ENCODE measurements around the gene IFITM1.

Gene IFITM1

GRCh38 chr11:292211-293121, 21.4 kb upstream of the IFITM1 start:
- no peaks in the 10 kb centered on the region for H3K9me3 ChIP-seq (ENCODE audit: control insufficient read depth, low read depth, low read length)
- no peak overlapping the region for H3K9ac ChIP-seq (ENCODE audit: low read length)
- no peak overlapping the region for H3K4me3 ChIP-seq (ENCODE audit: low read length)
- peaks cover 11% of the 10 kb centered on the region for H3K27me3 ChIP-seq (ENCODE audit: control insufficient read depth, insufficient read depth, low read length)
- H3K36me3 ChIP-seq (ENCODE audit: control insufficient read depth, low read depth, low read length): peaks cover 19% of the 10 kb centered on the region
- H3K4me1 ChIP-seq (ENCODE audit: control insufficient read depth, low read depth, low read length): peaks cover 12% of the 10 kb centered on the region
- H3K27ac ChIP-seq (ENCODE audit: low read length): no peak overlapping the region

GRCh38 chr11:293271-293851, 20.5 kb upstream of the IFITM1 start:
- Histone ChIP-seq H3K9ac (ENCODE audit: low read length) (no peak overlapping the region), H3K4me1 (ENCODE audit: control insufficient read depth, low read depth, low read length) (peaks cover 8% of the 10 kb centered on the region), H3K36me3 (ENCODE audit: control insufficient read depth, low read depth, low read length) (peaks cover 19% of the 10 kb centered on the region)

DNA sequence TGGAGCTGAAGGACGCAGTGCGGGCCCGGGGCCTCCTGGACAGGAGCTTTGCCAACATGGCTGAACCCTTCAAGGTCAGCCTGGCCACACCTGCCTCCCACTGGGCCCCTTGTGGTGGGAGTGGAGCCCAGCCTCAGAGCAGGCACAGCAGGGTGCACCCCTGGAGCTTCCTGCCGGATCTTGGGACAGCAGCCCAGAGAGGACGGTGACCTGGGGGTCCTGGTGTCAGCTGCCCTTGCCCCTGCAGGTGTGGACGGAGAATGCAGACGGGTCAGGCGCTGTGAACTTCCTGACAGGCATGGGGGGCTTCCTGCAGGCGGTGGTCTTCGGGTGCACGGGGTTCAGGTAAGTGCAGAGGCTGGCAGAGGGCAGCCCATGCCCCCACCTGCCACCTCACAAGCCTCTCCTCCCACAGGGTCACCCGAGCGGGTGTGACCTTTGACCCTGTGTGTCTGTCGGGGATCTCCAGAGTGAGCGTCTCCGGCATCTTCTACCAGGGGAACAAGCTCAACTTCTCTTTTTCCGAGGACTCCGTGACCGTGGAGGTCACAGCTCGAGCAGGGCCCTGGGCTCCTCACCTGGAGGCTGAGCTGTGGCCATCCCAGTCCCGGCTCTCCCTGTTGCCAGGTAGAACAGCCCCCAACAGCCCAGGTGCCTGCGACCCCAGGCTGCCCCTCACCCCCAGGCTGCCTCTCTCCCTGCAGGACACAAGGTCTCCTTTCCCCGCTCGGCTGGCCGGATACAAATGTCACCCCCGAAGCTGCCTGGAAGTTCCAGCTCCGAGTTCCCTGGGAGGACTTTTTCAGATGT, 19.8 kb upstream of the IFITM1 start:
- Histone ChIP-seq H3K36me3 (ENCODE audit: control insufficient read depth, low read depth, low read length) (peaks cover 19% of the 10 kb centered on the region), H3K27ac (ENCODE audit: low read length) (no peak overlapping the region), H3K27me3 (ENCODE audit: control insufficient read depth, insufficient read depth, low read length) (no peaks in the 10 kb centered on the region), H3K4me3 (ENCODE audit: low read length) (no peak overlapping the region), H3K9ac (ENCODE audit: low read length) (no peak overlapping the region), H3K4me1 (ENCODE audit: control insufficient read depth, low read depth, low read length) (peaks cover 7% of the 10 kb centered on the region), H3K9me3 (ENCODE audit: control insufficient read depth, low read depth, low read length) (no peaks in the 10 kb centered on the region)

More at GRCh38 chr11:293271-293851, 20.5 kb upstream of the IFITM1 start:
- Histone ChIP-seq H3K4me3 (ENCODE audit: low read length) (no peak overlapping the region), H3K27ac (ENCODE audit: low read length) (no peak overlapping the region), H3K27me3 (ENCODE audit: control insufficient read depth, insufficient read depth, low read length) (peaks cover 2% of the 10 kb centered on the region), H3K9me3 (ENCODE audit: control insufficient read depth, low read depth, low read length) (no peaks in the 10 kb centered on the region)

DNA sequence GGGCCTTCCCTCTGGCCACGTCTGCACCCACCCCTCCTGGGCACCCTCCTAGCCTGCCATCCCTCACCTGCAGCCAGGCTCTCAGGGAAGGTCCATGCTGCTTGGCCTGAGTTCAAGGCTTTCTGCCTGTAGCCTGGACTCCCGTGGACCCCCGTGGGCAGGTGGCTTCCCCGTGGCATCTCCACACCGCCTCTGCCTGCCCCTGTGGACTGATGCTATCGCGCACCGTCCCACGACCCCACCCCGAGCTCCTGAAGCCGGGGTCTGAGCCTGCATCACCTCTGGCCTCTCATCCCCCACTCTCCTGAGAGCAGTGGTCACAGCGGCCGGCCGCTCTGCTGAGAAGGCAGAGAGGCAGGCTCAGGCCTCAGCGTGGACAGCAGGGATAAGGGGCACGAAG, 19.1 kb upstream of the IFITM1 start:
- no peak overlapping the region for H3K4me3 ChIP-seq (ENCODE audit: low read length)
- peaks cover 19% of the 10 kb centered on the region for H3K36me3 ChIP-seq (ENCODE audit: control insufficient read depth, low read depth, low read length)
- no peaks in the 10 kb centered on the region for H3K9me3 ChIP-seq (ENCODE audit: control insufficient read depth, low read depth, low read length)
- H3K27ac ChIP-seq (ENCODE audit: low read length): no peak overlapping the region
- H3K9ac ChIP-seq (ENCODE audit: low read length): no peak overlapping the region
- H3K27me3 ChIP-seq (ENCODE audit: control insufficient read depth, insufficient read depth, low read length): no peaks in the 10 kb centered on the region
- H3K4me1 ChIP-seq (ENCODE audit: control insufficient read depth, low read depth, low read length): peaks cover 6% of the 10 kb centered on the region

GRCh38 chr11:295351-296170, 18.3 kb upstream of the IFITM1 start:
- H3K4me1 ChIP-seq (ENCODE audit: control insufficient read depth, low read depth, low read length): peaks cover 8% of the 10 kb centered on the region
- H3K36me3 ChIP-seq (ENCODE audit: control insufficient read depth, low read depth, low read length): peaks cover 19% of the 10 kb centered on the region
- H3K9me3 ChIP-seq (ENCODE audit: control insufficient read depth, low read depth, low read length): no peaks in the 10 kb centered on the region
- H3K9ac ChIP-seq (ENCODE audit: low read length): no peak overlapping the region
- H3K27ac ChIP-seq (ENCODE audit: low read length): no peak overlapping the region
- H3K4me3 ChIP-seq (ENCODE audit: low read length): no peak overlapping the region
- no peaks in the 10 kb centered on the region for H3K27me3 ChIP-seq (ENCODE audit: control insufficient read depth, insufficient read depth, low read length)

- Histone ChIP-seq H3K9me3 (ENCODE audit: control insufficient read depth, low read depth, low read length) (no peaks in the 10 kb centered on the region), H3K27me3 (ENCODE audit: control insufficient read depth, insufficient read depth, low read length) (no peaks in the 10 kb centered on the region), H3K36me3 (ENCODE audit: control insufficient read depth, low read depth, low read length) (peaks cover 19% of the 10 kb centered on the region), H3K27ac (ENCODE audit: low read length) (no peak overlapping the region), H3K4me1 (ENCODE audit: control insufficient read depth, low read depth, low read length) (peaks cover 10% of the 10 kb centered on the region), H3K9ac (ENCODE audit: low read length) (no peak overlapping the region), H3K4me3 (ENCODE audit: low read length) (no peak overlapping the region)
Observed at GRCh38 chr11:296171-297050, 17.4 kb upstream of the IFITM1 start.

DNA sequence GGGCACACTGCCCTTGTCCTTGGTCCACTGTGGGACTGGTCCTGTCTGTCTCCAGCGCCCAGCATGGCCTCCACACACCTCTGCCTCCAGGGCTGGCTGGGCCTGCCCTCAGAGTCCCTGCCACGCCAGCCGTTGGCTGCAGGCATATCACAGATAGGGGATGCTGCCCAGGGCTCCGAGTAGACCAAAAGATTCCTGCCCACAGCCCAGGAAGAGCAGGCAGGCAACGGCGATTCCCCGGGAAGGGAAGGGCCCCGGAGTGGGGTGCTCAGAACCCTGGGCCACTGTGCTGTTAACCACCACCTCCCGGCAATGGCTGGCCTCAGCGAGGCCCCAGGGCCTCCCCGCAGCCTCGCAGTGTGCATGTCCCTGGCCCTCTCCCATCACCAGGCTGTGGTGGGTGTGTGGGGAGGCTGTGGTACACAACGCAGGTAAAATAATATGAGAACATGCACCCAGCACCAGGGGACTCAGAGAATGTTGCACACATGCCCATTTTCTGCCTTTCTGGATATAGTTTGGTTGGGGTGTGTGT, 16.7 kb upstream of the IFITM1 start:
- H3K4me3 ChIP-seq (ENCODE audit: low read length): no peak overlapping the region
- peaks cover 10% of the 10 kb centered on the region for H3K4me1 ChIP-seq (ENCODE audit: control insufficient read depth, low read depth, low read length)
- no peak overlapping the region for H3K9ac ChIP-seq (ENCODE audit: low read length)
- no peaks in the 10 kb centered on the region for H3K9me3 ChIP-seq (ENCODE audit: control insufficient read depth, low read depth, low read length)
- peaks cover 17% of the 10 kb centered on the region for H3K36me3 ChIP-seq (ENCODE audit: control insufficient read depth, low read depth, low read length)
- H3K27ac ChIP-seq (ENCODE audit: low read length): no peak overlapping the region
- no peaks in the 10 kb centered on the region for H3K27me3 ChIP-seq (ENCODE audit: control insufficient read depth, insufficient read depth, low read length)

DNA sequence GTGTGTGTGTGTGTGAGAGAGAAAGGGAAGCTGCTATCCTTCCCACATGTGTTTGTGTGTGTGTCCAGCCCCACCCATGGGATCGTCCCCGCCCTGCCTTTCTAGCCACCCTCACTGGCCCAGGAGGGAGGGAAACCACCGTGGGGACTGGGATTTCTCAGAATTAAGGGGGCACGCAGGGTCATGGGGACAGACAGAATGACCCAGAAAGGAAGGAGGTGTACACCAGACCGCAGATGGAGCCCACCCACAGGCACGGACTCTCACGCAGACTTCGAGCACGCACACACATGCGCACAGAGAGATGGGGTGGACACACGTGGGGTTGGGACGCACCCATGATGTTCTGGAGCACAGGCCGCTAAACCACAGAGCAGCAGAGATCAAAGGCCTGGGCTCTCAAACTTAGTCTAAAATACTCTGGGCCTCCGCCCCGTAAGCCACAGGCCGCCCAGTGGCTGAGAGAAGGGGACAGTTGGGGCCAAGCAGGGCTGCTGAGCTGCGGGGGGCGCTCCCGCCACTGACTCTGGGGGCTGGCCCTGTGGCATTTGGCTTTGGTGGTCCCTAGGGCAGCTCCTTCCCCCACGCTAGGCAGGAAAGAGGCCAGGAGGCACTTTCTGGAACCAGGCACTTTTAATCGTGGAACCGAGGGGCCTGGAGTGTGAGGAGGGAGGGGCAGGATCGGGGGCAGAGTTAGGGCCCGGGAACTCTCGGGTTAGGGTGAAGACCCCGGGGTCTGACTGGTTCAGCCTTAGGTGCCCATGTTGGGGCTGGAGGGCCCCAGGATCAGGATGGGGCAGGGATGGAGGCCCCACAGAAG, 16.0 kb upstream of the IFITM1 start:
- Histone ChIP-seq H3K27ac (ENCODE audit: low read length) (no peak overlapping the region), H3K27me3 (ENCODE audit: control insufficient read depth, insufficient read depth, low read length) (no peaks in the 10 kb centered on the region), H3K9me3 (ENCODE audit: control insufficient read depth, low read depth, low read length) (no peaks in the 10 kb centered on the region), H3K4me1 (ENCODE audit: control insufficient read depth, low read depth, low read length) (peaks cover 10% of the 10 kb centered on the region), H3K4me3 (ENCODE audit: low read length) (no peak overlapping the region), H3K36me3 (ENCODE audit: control insufficient read depth, low read depth, low read length) (peaks cover 11% of the 10 kb centered on the region), H3K9ac (ENCODE audit: low read length) (no peak overlapping the region)

DNA sequence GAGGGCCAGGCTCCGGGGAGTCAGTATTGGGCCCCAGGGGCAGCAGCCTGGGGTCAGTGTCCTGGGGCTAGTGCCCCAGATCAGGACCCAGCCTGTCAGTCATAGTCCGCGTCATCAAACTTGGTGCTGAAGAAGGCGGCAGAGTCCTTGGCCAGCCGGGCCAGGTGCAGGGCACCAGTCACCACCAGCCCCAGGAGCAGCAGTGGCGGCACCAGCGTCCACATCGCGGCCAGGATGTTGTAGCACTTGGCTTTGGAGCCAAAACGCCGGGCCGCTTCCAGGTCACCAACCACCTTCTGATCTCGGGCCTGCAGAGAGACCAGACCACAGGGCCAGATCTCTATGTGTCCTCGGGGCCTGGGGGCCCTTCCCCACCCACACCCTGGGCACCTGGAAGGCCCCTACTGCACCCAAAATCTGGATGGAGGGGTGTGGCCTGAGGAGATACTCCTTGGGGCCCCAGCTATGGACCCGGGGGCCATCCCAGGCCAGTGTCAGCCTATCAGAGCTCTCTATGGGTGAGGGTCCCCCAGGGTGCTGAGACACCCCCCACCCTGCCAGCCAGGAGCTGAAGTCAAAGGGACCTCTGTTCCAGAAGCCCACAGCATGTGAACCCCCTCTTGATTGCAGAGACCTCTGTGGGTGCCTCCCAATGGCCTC, 15.3 kb upstream of the IFITM1 start:
- Histone ChIP-seq H3K9ac (ENCODE audit: low read length) (no peak overlapping the region), H3K4me3 (ENCODE audit: low read length) (no peak overlapping the region), H3K9me3 (ENCODE audit: control insufficient read depth, low read depth, low read length) (no peaks in the 10 kb centered on the region), H3K36me3 (ENCODE audit: control insufficient read depth, low read depth, low read length) (peaks cover 5% of the 10 kb centered on the region), H3K27me3 (ENCODE audit: control insufficient read depth, insufficient read depth, low read length) (no peaks in the 10 kb centered on the region), H3K27ac (ENCODE audit: low read length) (no peak overlapping the region), H3K4me1 (ENCODE audit: control insufficient read depth, low read depth, low read length) (peaks cover 10% of the 10 kb centered on the region)

Measured in iPS-18a (cell line).